HepG2 (cell line): ENCODE data around the gene NEURL2. TPM values are rescaled to one million over a fixed set of nuclear protein-coding genes. Genes with fewer than 3 reads are reported as not detected.

Experiments used
- ARID3A ChIP-seq: IDR thresholded peaks from 2 replicates; pipeline ENCODE4 v1.6.1; 2012; ENCODE audit warnings: low read depth, low read length, improper control_type of control experiment
- ELF3 ChIP-seq: IDR thresholded peaks from 2 replicates; pipeline ENCODE4 v1.6.1; 2016; ENCODE audit warnings: missing genetic modification reagents, missing compliant biosample characterization
- FOXO1 ChIP-seq: sonication (generic); formaldehyde crosslinking; IDR thresholded peaks from 2 replicates; pipeline ENCODE4 v1.4.0; 2020; ENCODE audit warnings: missing genetic modification reagents
- HNF4A ChIP-seq: sonication (generic); formaldehyde crosslinking; IDR thresholded peaks from 2 replicates; pipeline ENCODE4 v1.4.0; 2020; ENCODE audit warnings: missing genetic modification reagents
- KLF12 ChIP-seq: sonication (generic); formaldehyde crosslinking; IDR thresholded peaks from 2 replicates; pipeline ENCODE4 v1.4.0; 2020; ENCODE audit warnings: missing genetic modification reagents, borderline replicate concordance
- MEIS2 ChIP-seq: sonication (generic); formaldehyde crosslinking; IDR thresholded peaks from 2 replicates; pipeline ENCODE4 v1.9.0; 2021; ENCODE audit warnings: mild to moderate bottlenecking, missing genetic modification reagents
- MTF2 ChIP-seq: sonication (generic); formaldehyde crosslinking; IDR thresholded peaks from 2 replicates; pipeline ENCODE4 v1.5.0; 2020; ENCODE audit warnings: missing genetic modification reagents, borderline replicate concordance
- SIN3A ChIP-seq: IDR thresholded peaks from 2 replicates; pipeline ENCODE4 v1.6.1; 2011; ENCODE audit warnings: low read depth, mild to moderate bottlenecking, control low read depth, low read length, borderline replicate concordance
- ZBTB1 ChIP-seq: sonication (generic); formaldehyde crosslinking; IDR thresholded peaks from 2 replicates; pipeline ENCODE4 v1.4.0; 2020; ENCODE audit warnings: missing genetic modification reagents, borderline replicate concordance
- ZBTB10 ChIP-seq: sonication (generic); formaldehyde crosslinking; IDR thresholded peaks from 2 replicates; pipeline ENCODE4 v1.4.0; 2020; ENCODE audit warnings: missing genetic modification reagents, borderline replicate concordance
- ZNF17 ChIP-seq: sonication (generic); formaldehyde crosslinking; IDR thresholded peaks from 2 replicates; pipeline ENCODE4 v1.5.0; 2020; ENCODE audit warnings: mild to moderate bottlenecking, missing genetic modification reagents
- ZNF234 ChIP-seq: sonication (generic); formaldehyde crosslinking; conservative IDR thresholded peaks from 2 replicates; pipeline ENCODE4 v1.5.1; 2020; ENCODE audit warnings: mild to moderate bottlenecking, missing genetic modification reagents
- ZNF75D ChIP-seq: sonication (generic); formaldehyde crosslinking; IDR thresholded peaks from 2 replicates; pipeline ENCODE4 v1.8.1; 2023; ENCODE audit warnings: missing genetic modification reagents, mild to moderate bottlenecking, borderline replicate concordance
- ZNF850 ChIP-seq: sonication (generic); formaldehyde crosslinking; conservative IDR thresholded peaks from 2 replicates; pipeline ENCODE4 v1.9.0; 2021; ENCODE audit warnings: mild to moderate bottlenecking, missing genetic modification reagents
- polyA plus RNA-seq, 8 experiments: library from polyadenylated mRNA; depleted of rRNA in 3 of 8; stranded (reverse) in 7 of 8; unstranded in 1 of 8; fragments of >200 nt; fragmentation: Illumina TruSeq in 4 of 8; extraction: Trizol in 4 of 8; gene quantifications; 2 replicates each; pipeline versions ENCODE4 v1.2.1 to v1.2.3, GENCODE V29; 2011 to 2016; ENCODE audit warnings: low read depth in 4 of 8, missing spikeins in 1 of 8, mixed read lengths in 1 of 8; ENCODE audit not compliant: insufficient read depth in 1 of 8
- total RNA-seq, 5 experiments: library from RNA; depleted of rRNA; stranded (reverse); fragments of >200 nt; fragmentation: Illumina TruSeq; extraction: Trizol; gene quantifications; 2 replicates each; pipeline ENCODE4 v1.2.3, GENCODE V29; 2016; ENCODE audit warnings: low read depth in 1 of 5
- TF ChIP-seq, protein P1 (sequence below): sonication (generic); formaldehyde crosslinking; IDR thresholded peaks from 2 replicates; pipeline ENCODE4 v1.8.0; 2023; ENCODE audit warnings: mild to moderate bottlenecking, missing genetic modification reagents
- TF ChIP-seq, protein P2 (sequence below): sonication (generic); formaldehyde crosslinking; conservative IDR thresholded peaks from 2 replicates; pipeline ENCODE4 v1.5.0; 2020; ENCODE audit warnings: missing genetic modification reagents
- TF ChIP-seq, protein P3 (sequence below): IDR thresholded peaks from 2 replicates; pipeline ENCODE4 v1.6.1; 2016; ENCODE audit warnings: low read depth, control low read depth
- TF ChIP-seq, protein P4 (sequence below): sonication (generic); formaldehyde crosslinking; IDR thresholded peaks from 2 replicates; pipeline ENCODE4 v1.5.1; 2020; ENCODE audit warnings: mild to moderate bottlenecking, moderate library complexity, missing genetic modification reagents

The NEURL2 gene
- total and polyA plus RNA-seq, 2 of the 13 experiments (the other 11 are each of a cell fraction or from before 2014, with no cell fraction given): 7.2 to 9.7 TPM

DNA sequence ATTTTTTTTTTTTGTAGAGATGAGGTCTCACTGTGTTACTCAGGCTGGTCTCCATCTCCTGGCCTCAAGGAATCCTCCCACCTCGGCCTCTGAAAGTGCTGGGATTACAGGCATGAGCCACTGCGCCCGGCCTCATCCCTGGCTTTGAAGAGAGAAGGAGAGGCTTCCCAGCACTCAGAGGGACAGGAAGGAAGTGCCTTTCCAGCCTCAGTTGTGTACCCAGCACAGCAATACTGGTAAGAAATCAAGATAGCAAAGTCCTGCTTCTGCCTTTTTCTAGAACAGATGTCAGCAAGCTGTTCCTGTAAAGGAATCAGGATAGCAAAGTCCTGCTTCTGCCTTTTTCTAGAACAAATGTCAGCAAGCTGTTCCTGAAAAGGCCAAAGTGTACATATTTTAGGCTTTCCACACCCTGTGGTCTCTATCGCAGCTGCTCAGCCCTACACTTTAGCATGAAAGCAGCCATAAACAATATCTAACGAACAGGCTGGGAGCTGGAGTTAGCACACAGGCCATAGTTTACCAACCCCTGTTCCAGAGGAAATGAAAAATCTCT, 27.3 kb upstream of the NEURL2 start (continued):
- TF ChIP-seq KLF12 (CRISPR knock-in tag) (peak; percentile 54; the same call in 1 of the 2 replicates), ZBTB10 (CRISPR knock-in tag) (0 out of 2 replicates have a peak, but pooled peaks have one; percentile 26), ZNF850 (CRISPR knock-in tag) (no peak), ELF3 (CRISPR knock-in tag) (0 out of 2 replicates have a peak, but pooled peaks have one; percentile 10), ZNF234 (CRISPR knock-in tag) (0 out of 2 replicates have a peak, but pooled peaks have one; percentile 0), ZNF75D (0 out of 2 replicates have a peak, but pooled peaks have one; percentile 34), FOXO1 (CRISPR knock-in tag) (0 out of 2 replicates have a peak, but pooled peaks have one; percentile 20), ARID3A (no peak), ZBTB1 (CRISPR knock-in tag) (no peak), MTF2 (CRISPR knock-in tag) (peak; percentile 68; the same call in 1 of the 2 replicates), HNF4A (CRISPR knock-in tag) (peak; percentile 23; the same call in 1 of the 2 replicates), ZNF17 (CRISPR knock-in tag) (peak; percentile 88; the same call in 1 of the 2 replicates), MEIS2 (CRISPR knock-in tag) (0 out of 2 replicates have a peak, but pooled peaks have one; percentile 40), SIN3A (0 out of 2 replicates have a peak, but pooled peaks have one; percentile 7)
- TF ChIP-seq, protein P1, sequence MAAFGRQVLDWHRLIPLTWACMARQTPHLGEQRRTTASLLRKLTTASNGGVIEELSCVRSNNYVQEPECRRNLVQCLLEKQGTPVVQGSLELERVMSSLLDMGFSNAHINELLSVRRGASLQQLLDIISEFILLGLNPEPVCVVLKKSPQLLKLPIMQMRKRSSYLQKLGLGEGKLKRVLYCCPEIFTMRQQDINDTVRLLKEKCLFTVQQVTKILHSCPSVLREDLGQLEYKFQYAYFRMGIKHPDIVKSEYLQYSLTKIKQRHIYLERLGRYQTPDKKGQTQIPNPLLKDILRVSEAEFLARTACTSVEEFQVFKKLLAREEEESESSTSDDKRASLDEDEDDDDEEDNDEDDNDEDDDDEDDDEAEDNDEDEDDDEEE (CRISPR knock-in tag): 0 out of 2 replicates have a peak, but pooled peaks have one; percentile 10
- TF ChIP-seq, protein P2, sequence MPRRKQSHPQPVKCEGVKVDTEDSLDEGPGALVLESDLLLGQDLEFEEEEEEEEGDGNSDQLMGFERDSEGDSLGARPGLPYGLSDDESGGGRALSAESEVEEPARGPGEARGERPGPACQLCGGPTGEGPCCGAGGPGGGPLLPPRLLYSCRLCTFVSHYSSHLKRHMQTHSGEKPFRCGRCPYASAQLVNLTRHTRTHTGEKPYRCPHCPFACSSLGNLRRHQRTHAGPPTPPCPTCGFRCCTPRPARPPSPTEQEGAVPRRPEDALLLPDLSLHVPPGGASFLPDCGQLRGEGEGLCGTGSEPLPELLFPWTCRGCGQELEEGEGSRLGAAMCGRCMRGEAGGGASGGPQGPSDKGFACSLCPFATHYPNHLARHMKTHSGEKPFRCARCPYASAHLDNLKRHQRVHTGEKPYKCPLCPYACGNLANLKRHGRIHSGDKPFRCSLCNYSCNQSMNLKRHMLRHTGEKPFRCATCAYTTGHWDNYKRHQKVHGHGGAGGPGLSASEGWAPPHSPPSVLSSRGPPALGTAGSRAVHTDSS (CRISPR knock-in tag): 0 out of 2 replicates have a peak, but pooled peaks have one; percentile 9
- TF ChIP-seq, protein P3, sequence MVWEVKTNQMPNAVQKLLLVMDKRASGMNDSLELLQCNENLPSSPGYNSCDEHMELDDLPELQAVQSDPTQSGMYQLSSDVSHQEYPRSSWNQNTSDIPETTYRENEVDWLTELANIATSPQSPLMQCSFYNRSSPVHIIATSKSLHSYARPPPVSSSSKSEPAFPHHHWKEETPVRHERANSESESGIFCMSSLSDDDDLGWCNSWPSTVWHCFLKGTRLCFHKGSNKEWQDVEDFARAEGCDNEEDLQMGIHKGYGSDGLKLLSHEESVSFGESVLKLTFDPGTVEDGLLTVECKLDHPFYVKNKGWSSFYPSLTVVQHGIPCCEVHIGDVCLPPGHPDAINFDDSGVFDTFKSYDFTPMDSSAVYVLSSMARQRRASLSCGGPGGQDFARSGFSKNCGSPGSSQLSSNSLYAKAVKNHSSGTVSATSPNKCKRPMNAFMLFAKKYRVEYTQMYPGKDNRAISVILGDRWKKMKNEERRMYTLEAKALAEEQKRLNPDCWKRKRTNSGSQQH (CRISPR knock-in tag): 0 out of 2 replicates have a peak, but pooled peaks have one; percentile 29
- TF ChIP-seq, protein P4, sequence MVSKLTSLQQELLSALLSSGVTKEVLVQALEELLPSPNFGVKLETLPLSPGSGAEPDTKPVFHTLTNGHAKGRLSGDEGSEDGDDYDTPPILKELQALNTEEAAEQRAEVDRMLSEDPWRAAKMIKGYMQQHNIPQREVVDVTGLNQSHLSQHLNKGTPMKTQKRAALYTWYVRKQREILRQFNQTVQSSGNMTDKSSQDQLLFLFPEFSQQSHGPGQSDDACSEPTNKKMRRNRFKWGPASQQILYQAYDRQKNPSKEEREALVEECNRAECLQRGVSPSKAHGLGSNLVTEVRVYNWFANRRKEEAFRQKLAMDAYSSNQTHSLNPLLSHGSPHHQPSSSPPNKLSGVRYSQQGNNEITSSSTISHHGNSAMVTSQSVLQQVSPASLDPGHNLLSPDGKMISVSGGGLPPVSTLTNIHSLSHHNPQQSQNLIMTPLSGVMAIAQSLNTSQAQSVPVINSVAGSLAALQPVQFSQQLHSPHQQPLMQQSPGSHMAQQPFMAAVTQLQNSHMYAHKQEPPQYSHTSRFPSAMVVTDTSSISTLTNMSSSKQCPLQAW (CRISPR knock-in tag): 0 out of 2 replicates have a peak, but pooled peaks have one; percentile 46
